Testis (tissue), 3 donors: ENCODE results near the gene MIA3. TPM values are rescaled to one million over a fixed set of nuclear protein-coding genes. Genes with fewer than 3 reads are reported as not detected.

Source experiments
- DNase-seq: peaks from one replicate; pipeline ENCODE4 v3.0.0-alpha.2; 2019
- H3K27ac ChIP-seq, 2 donors: fragments of 200-600 bp; sonication (generic); one replicate each; pipeline ENCODE4 v1.5.1; 2019
- H3K27me3 ChIP-seq: fragments of 200-600 bp; sonication (generic); one replicate; pipeline ENCODE4 v1.5.1; 2019
- H3K36me3 ChIP-seq: fragments of 200-600 bp; sonication (generic); one replicate; pipeline ENCODE4 v1.5.1; 2017; ENCODE audit warnings: low read depth; ENCODE audit errors: missing control alignments
- H3K4me1 ChIP-seq: fragments of 200-600 bp; sonication (generic); one replicate; pipeline ENCODE4 v1.5.1; 2019
- H3K4me3 ChIP-seq, 2 donors: fragments of 200-600 bp; sonication (generic); one replicate each; pipeline ENCODE4 v1.5.1; 2017 to 2019
- H3K9me3 ChIP-seq: fragments of 200-600 bp; sonication (generic); one replicate; pipeline ENCODE4 v1.5.1; 2017
- POLR2A ChIP-seq: fragments of 450-650 bp; IDR thresholded peaks from one replicate; pipeline ENCODE4 v1.6.1; 2017; ENCODE audit warnings: antibody characterized with exemption, mild to moderate bottlenecking, moderate library complexity
- WGBS, 2 donors: methylation state at CpG; one replicate each; pipeline ENCODE4 v1.1.5; 2018; 5-methylcytosine and 5-hydroxymethylcytosine counted together
- intact Hi-C: fragments of 100-400 bp; cut with DNase I; formaldehyde crosslinking; loops from one replicate; pipeline ENCODE4 v1.15.1; 2023; ENCODE audit warnings: low total_unique reads
- polyA plus RNA-seq: library from polyadenylated mRNA; stranded (reverse); fragments of 350-450 nt; fragmentation: Illumina TruSeq; extraction: RNeasy Lipid Tissue Mini Kit (QIAGEN cat#74804); gene quantifications from one replicate; pipeline ENCODE4 v1.2.3, GENCODE V29; 2014; ENCODE audit warnings: low read depth, low replicate concordance; ENCODE audit not compliant: insufficient read depth
- total RNA-seq, 2 donors: library from RNA; depleted of rRNA; stranded (reverse); fragments of >200 nt; gene quantifications; one replicate each; pipeline ENCODE4 v1.2.3, GENCODE V29; 2016
- TF ChIP-seq, protein P1 (sequence below), 3 experiments: fragments of 450-650 bp in 2 of 3; fragments of 200-600 bp in 1 of 3; sonication (generic) in 1 of 3; IDR thresholded peaks; one replicate each; pipeline ENCODE4 v1.5.1; 2016 to 2019; ENCODE audit warnings: antibody characterized with exemption in 3 of 3, mild to moderate bottlenecking in 2 of 3, moderate library complexity in 1 of 3

MIA3 gene
- total and polyA plus RNA-seq, 3 donors from 2014 or later: 77.8 to 92.1 (median 91.4) TPM

DNA sequence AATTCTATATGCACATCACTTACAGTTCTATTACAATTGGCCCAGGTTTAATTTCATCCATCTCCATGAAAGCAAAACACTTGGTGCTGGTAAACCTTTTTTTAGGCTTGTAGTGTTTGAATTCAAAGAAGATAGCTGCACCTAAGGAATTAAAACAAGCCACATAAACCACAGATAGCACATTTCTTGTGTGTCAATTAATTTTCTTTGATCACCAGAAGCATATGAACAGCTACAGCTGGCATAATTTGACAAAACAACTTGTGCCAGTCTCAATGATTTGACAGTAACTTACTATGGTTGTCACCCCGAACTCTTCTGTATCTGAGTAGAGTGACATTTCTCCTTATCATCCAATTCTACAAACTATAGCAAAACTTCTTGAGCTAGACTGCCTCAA lies 52.2 kb downstream of the MIA3 start:
- no peaks in the 10 kb centered on the region for H3K27me3 ChIP-seq
- DNase-seq: no peak
- H3K27ac ChIP-seq: no peak overlapping the region
- H3K9me3 ChIP-seq: no peaks in the 10 kb centered on the region
- H3K36me3 ChIP-seq: no peaks in the 10 kb centered on the region
- H3K4me3 ChIP-seq: no peak overlapping the region
- WGBS, 2 donors: 92 to 94% methylated on average over 1 of the region's 1 CpG
- no peaks in the 10 kb centered on the region for H3K4me1 ChIP-seq
- TF ChIP-seq, protein P1, sequence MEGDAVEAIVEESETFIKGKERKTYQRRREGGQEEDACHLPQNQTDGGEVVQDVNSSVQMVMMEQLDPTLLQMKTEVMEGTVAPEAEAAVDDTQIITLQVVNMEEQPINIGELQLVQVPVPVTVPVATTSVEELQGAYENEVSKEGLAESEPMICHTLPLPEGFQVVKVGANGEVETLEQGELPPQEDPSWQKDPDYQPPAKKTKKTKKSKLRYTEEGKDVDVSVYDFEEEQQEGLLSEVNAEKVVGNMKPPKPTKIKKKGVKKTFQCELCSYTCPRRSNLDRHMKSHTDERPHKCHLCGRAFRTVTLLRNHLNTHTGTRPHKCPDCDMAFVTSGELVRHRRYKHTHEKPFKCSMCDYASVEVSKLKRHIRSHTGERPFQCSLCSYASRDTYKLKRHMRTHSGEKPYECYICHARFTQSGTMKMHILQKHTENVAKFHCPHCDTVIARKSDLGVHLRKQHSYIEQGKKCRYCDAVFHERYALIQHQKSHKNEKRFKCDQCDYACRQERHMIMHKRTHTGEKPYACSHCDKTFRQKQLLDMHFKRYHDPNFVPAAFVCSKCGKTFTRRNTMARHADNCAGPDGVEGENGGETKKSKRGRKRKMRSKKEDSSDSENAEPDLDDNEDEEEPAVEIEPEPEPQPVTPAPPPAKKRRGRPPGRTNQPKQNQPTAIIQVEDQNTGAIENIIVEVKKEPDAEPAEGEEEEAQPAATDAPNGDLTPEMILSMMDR (IDR thresholded peaks at IDR 0.05): no peak
- TF ChIP-seq POLR2A: no peak
- intact Hi-C loops: no loop called here

DNA sequence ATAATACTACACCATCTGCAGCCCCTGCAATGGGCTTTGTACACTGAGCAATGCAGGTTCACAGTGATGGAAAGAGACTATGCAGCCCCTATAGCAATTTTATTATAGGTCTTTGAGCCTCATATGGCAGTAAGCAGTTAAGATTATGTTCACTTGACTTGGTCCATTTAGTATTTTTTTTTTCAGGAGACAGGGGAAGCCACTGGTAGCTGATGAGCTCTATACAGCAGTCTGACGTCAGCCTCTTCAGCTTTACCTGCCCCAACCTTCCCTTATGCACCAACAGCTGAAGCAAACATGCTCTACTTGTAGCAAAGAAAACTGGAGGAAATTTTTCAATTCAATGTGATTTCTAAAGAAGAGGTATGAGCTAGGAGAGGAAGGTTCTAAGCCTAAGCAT lies 62.2 kb downstream of the MIA3 start:
- Histone ChIP-seq H3K27ac (no peak overlapping the region), H3K36me3 (no peaks in the 10 kb centered on the region), H3K27me3 (no peaks in the 10 kb centered on the region), H3K9me3 (no peaks in the 10 kb centered on the region), H3K4me1 (no peaks in the 10 kb centered on the region), H3K4me3 (no peak overlapping the region)
- no peak for DNase-seq
- intact Hi-C loops: no loop called here
- TF ChIP-seq, protein P1 (IDR thresholded peaks at IDR 0.05): no peak
- no peak for TF ChIP-seq POLR2A
- 86% methylated on average over 1 of the region's 1 CpG for WGBS, 2 donors

DNA sequence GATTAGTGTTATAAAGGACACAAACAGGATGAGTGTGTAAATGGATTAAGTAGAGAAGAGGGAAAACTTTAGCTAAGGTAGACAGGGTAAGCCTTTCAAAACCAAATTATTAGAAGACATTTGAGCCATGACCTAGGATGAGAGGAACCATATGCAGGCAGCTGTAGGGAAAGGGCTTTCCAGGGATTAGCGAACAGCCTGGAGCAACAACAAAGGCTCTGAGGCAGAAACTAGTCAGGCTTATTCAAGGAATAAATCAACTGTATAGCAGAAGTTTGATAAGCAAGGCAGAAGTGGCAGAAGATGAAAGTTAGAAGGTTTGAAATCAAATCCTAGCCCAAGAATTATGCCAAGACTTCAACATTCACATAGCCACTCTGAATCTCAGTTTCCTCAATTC lies 73.1 kb downstream of the MIA3 start:
- no peaks in the 10 kb centered on the region for H3K27me3 ChIP-seq
- DNase-seq: no peak
- intact Hi-C loops: no loop called here
- no peaks in the 10 kb centered on the region for H3K9me3 ChIP-seq
- TF ChIP-seq POLR2A: no peak
- TF ChIP-seq, protein P1 (IDR thresholded peaks at IDR 0.05): no peak
- no peaks in the 10 kb centered on the region for H3K36me3 ChIP-seq
- no peak overlapping the region for H3K4me3 ChIP-seq
- 95 to 100% methylated on average over 1 of the region's 1 CpG for WGBS, 2 donors
- peaks cover 3% of the 10 kb centered on the region for H3K4me1 ChIP-seq
- H3K27ac ChIP-seq: peak overlapping the region in 1 of 2 donors; percentile 40

DNA sequence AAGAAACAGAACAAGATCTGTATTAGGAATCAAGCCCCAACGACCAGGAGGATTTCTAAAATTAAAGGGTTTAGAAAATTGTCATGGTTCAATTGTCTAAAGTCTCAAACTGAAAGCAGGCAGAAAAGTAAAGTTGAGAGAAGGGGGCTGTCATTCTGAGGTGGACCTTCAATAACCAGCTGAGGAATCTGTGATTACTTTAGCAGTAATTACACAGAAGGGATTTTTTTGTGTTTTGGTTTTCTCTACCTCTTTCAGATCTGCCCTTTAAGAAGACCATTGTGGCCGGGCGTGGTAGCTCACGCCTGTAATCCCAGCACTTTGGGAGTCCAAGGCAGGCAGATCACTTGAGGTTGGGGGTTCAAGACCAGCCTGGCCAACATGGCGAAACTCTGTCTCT lies 77.0 kb downstream of the MIA3 start:
- intact Hi-C loops: no loop called here
- TF ChIP-seq, protein P1 (IDR thresholded peaks at IDR 0.05): no peak
- 85 to 93% methylated on average over 5 of the region's 5 CpGs for WGBS, 2 donors
- no peaks in the 10 kb centered on the region for H3K36me3 ChIP-seq
- DNase-seq: no peak
- no peak overlapping the region for H3K4me3 ChIP-seq
- no peaks in the 10 kb centered on the region for H3K9me3 ChIP-seq
- H3K27ac ChIP-seq: no peak overlapping the region
- no peaks in the 10 kb centered on the region for H3K27me3 ChIP-seq
- peaks cover 3% of the 10 kb centered on the region for H3K4me1 ChIP-seq

DNA sequence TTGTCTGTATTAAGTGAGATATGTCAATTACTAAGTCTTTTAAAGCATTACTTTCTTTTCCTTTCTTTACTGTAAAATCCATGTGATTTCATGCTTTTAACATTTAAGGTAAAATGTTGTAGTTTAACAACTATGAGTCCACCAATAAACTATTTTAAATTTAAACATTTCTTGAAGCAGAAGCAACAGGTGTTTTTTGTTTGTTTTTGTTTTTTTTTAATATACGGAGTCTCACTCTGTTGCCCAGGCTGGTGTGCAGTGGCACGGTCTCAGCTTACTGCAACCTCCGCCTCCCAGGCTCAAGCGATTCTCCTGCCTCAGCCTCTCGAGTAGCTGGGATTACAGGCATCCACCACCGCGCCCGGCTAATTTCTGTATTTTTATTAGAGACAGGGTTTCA lies 78.8 kb downstream of the MIA3 start:
- Histone ChIP-seq H3K4me3 (no peak overlapping the region), H3K9me3 (no peaks in the 10 kb centered on the region), H3K36me3 (no peaks in the 10 kb centered on the region), H3K27ac (no peak overlapping the region), H3K27me3 (no peaks in the 10 kb centered on the region), H3K4me1 (peaks cover 3% of the 10 kb centered on the region)
- 91 to 93% methylated on average over 8 of the region's 8 CpGs for WGBS, 2 donors
- DNase-seq: no peak
- intact Hi-C loops: no loop called here
- TF ChIP-seq, protein P1 (IDR thresholded peaks at IDR 0.05): no peak
- TF ChIP-seq POLR2A: no peak
